Small intestine (tissue), 7 donors: ENCODE data around the gene SHROOM3. TPM values are rescaled to one million over a fixed set of nuclear protein-coding genes. Genes with fewer than 3 reads are reported as not detected.

ENCODE experiments used
- DNase-seq, 2 donors: peaks; one replicate each; pipeline versions ENCODE4 v3.0.0 to v3.0.0-alpha.2; 2013
- FAIRE-seq: peaks from 2 replicates; lab custom pipeline; 2012; peaks lifted over from hg19 to GRCh38; lab: Jason Lieb, UNC
- H3K27ac ChIP-seq, 3 donors: one replicate each; pipeline ENCODE4 v1.5.1; 2013; ENCODE audit warnings: low read length in 2 of 3, mild to moderate bottlenecking in 2 of 3, control low read depth in 1 of 3, inconsistent platforms in 1 of 3, low read depth in 1 of 3, moderate library complexity in 1 of 3
- H3K27me3 ChIP-seq, 3 donors: one replicate each; pipeline ENCODE4 v1.6.1; 2013; ENCODE audit warnings: low read length in 3 of 3, inconsistent platforms in 1 of 3; ENCODE audit not compliant: control insufficient read depth in 3 of 3, insufficient read depth in 3 of 3
- H3K36me3 ChIP-seq, 3 donors: one replicate each; pipeline ENCODE4 v1.6.1; 2013; ENCODE audit warnings: low read length in 3 of 3, inconsistent platforms in 1 of 3, low read depth in 1 of 3, mild to moderate bottlenecking in 1 of 3, moderate library complexity in 1 of 3; ENCODE audit not compliant: control insufficient read depth in 3 of 3, insufficient read depth in 2 of 3
- H3K4me1 ChIP-seq, 3 donors: one replicate each; pipeline ENCODE4 v1.6.1; 2013; ENCODE audit warnings: low read length in 2 of 3, inconsistent platforms in 1 of 3, low read depth in 1 of 3, mild to moderate bottlenecking in 1 of 3, moderate library complexity in 1 of 3; ENCODE audit not compliant: control insufficient read depth in 3 of 3, insufficient read depth in 2 of 3
- H3K4me3 ChIP-seq, 3 donors: one replicate each; pipeline ENCODE4 v1.5.1; 2013; ENCODE audit warnings: low read length in 3 of 3, control low read depth in 1 of 3, inconsistent platforms in 1 of 3, low read depth in 1 of 3, mild to moderate bottlenecking in 1 of 3, moderate library complexity in 1 of 3
- H3K9me3 ChIP-seq, 2 donors: one replicate each; pipeline ENCODE4 v1.6.1; 2013; ENCODE audit warnings: low read depth in 1 of 2, low read length in 1 of 2; ENCODE audit not compliant: control insufficient read depth in 2 of 2, insufficient read depth in 1 of 2
- WGBS, 3 donors: extraction: QIAGEN DNeasy Blood & Tissue Kit; methylation state at CpG; one replicate each; pipeline ENCODE4 v1.1.7; 2013; 5-methylcytosine and 5-hydroxymethylcytosine counted together
- polyA plus RNA-seq, 4 donors: library from polyadenylated mRNA; stranded (reverse) in 3 of 4; unstranded in 1 of 4; fragments of 200-250 nt in 3 of 4; fragments of 120-200 nt in 1 of 4; gene quantifications; one replicate each; pipeline versions ENCODE4 v1.2.1 to v1.2.3, GENCODE V29; 2013
- donor health status: healthy with polysubstance abuse.
- donor health status: control.
- donor health status: control.
- donor health status: Bipolar disorder and iron deficiency.
- donor health status: healthy.

The SHROOM3 gene
- polyA plus RNA-seq, 4 donors: 21.6 to 52.5 (median 27.8) TPM

DNA sequence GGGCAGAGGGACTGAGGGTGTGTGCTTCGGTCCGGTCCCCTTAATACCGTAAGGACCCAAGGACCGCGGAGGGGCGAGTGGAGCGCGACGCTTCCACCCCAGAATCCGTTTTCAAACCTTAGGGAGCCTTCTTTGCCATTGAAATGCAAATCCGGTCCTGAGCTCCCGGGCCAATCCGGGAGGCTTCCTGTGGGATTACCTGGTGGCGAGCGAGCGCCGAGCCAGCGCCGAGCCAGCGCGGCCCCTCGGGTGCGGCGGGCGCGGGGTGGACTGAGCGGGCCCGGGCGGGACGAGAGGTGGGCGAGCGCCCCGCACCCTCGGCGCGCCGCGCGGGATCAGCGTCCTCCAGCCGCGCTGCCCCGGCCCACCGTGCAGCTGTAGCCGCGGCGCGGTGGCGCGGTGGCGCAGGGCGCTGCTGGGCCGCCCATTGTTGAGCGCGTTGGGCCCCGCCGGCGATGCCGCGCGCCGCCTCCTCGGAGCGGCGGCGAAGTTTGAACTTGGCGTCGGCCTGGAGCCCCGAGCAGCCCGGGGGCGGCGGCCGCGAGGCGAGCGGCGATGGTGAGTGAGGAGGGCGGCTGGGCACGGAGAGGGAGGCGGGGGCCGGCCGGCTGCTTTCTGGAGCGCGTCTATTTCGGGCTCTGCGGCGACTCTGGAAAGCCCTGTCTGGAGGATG, 254.3 kb downstream of the SHROOM3 start:
- DNase-seq (peak; percentile 59 to 83), FAIRE-seq (no peak)
- Histone ChIP-seq H3K4me3 (peak overlapping the region; percentile 61 to 65 (median 62)), H3K36me3 (no peaks in the 10 kb centered on the region), H3K4me1 (peaks cover 0 to 39% (median 0%) of the 10 kb centered on the region in 3 donors), H3K9me3 (no peaks in the 10 kb centered on the region), H3K27ac (peak overlapping the region; percentile 86 to 94 (median 93)), H3K27me3 (no peaks in the 10 kb centered on the region)
- 1 to 3% (median 1%) methylated on average over 53 to 87 of the region's 87 CpGs for WGBS, 3 donors

- Histone ChIP-seq H3K27ac (peak overlapping the region; percentile 84 to 94 (median 93)), H3K9me3 (no peaks in the 10 kb centered on the region), H3K4me3 (peak overlapping the region; percentile 61 to 65 (median 62)), H3K36me3 (no peaks in the 10 kb centered on the region), H3K27me3 (no peaks in the 10 kb centered on the region), H3K4me1 (peaks cover 0 to 40% (median 0%) of the 10 kb centered on the region in 3 donors)
- FAIRE-seq: no peak
- whole genome bisulfite sequencing, 3 donors: 2 to 13% (median 8%) methylated on average over 12 of the region's 12 CpGs
- peak; percentile 72 to 77 for DNase-seq
Measured at GRCh38 chr4:76690011-76690905, 255.2 kb downstream of the SHROOM3 start.

- Histone ChIP-seq H3K27ac (peak overlapping the region; percentile 44 to 84 (median 82)), H3K4me3 (no peak overlapping the region), H3K27me3 (no peaks in the 10 kb centered on the region), H3K9me3 (no peaks in the 10 kb centered on the region), H3K36me3 (peaks cover 0 to 2% (median 0%) of the 10 kb centered on the region in 3 donors), H3K4me1 (peaks cover 0 to 44% (median 0%) of the 10 kb centered on the region in 3 donors)
- WGBS, 3 donors: 0 to 38% (median 18%) methylated on average over 1 of the region's 1 CpG
- peak; percentile 54 to 57 for DNase-seq
- no peak for FAIRE-seq
Measured at GRCh38 chr4:76690906-76691275, 255.9 kb downstream of the SHROOM3 start.

- 16 to 49% (median 36%) methylated on average over 5 of the region's 5 CpGs for WGBS, 3 donors
Measured at GRCh38 chr4:76691807-76692582, 257.0 kb downstream of the SHROOM3 start.

GRCh38 chr4:76692761-76693160, 257.7 kb downstream of the SHROOM3 start:
- no peaks in the 10 kb centered on the region for H3K27me3 ChIP-seq
- FAIRE-seq: no peak

More at GRCh38 chr4:76691807-76692582, 257.0 kb downstream of the SHROOM3 start:
- H3K36me3 ChIP-seq: peaks cover 0 to 8% (median 0%) of the 10 kb centered on the region in 3 donors
- DNase-seq (peak; percentile 63 to 92), FAIRE-seq (no peak)
- H3K27me3 ChIP-seq: no peaks in the 10 kb centered on the region
- H3K9me3 ChIP-seq: no peaks in the 10 kb centered on the region
- H3K4me3 ChIP-seq: peak overlapping the region in 2 of 3 donors; percentile 2 to 14
- peak overlapping the region; percentile 74 to 92 (median 84) for H3K27ac ChIP-seq
- H3K4me1 ChIP-seq: peaks cover 4 to 44% (median 6%) of the 10 kb centered on the region in 3 donors

DNA sequence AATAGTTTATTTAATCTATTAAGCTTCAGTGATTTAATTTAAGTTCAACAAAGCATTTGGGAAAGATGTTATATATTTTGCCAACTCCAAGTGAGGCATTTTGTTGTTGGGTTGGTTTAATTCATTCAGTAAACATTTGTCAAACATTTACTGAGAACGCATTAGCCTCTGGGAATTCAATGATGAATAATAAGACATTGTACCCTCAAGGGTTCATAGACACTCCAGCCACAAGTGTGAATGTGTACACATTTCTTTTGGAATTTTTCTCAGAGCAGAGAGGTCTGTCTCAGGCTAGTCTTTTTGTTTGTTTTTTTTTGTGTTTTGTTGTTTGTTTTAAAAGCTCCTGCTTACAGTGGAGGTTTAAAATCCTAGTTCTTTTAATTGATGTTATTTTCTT, 259.0 kb downstream of the SHROOM3 start:
- peaks cover 0 to 12% (median 0%) of the 10 kb centered on the region in 3 donors for H3K36me3 ChIP-seq
- 72 to 80% (median 76%) methylated on average over 1 of the region's 1 CpG for WGBS, 3 donors
- FAIRE-seq: no peak
- no peak overlapping the region for H3K4me3 ChIP-seq
- no peak for DNase-seq
- no peaks in the 10 kb centered on the region for H3K9me3 ChIP-seq
- no peak overlapping the region for H3K27ac ChIP-seq
- H3K27me3 ChIP-seq: no peaks in the 10 kb centered on the region
- peaks cover 4 to 40% (median 6%) of the 10 kb centered on the region in 3 donors for H3K4me1 ChIP-seq

More at GRCh38 chr4:76692761-76693160, 257.7 kb downstream of the SHROOM3 start:
- Histone ChIP-seq H3K9me3 (no peaks in the 10 kb centered on the region), H3K4me3 (no peak overlapping the region), H3K36me3 (peaks cover 0 to 8% (median 0%) of the 10 kb centered on the region in 3 donors), H3K27ac (peak overlapping the region in 1 of 3 donors; percentile 84), H3K4me1 (peaks cover 4 to 39% (median 6%) of the 10 kb centered on the region in 3 donors)
- 76 to 86% (median 76%) methylated on average over 2 of the region's 2 CpGs for WGBS, 3 donors
- no peak for DNase-seq

- peaks cover 0 to 15% (median 0%) of the 10 kb centered on the region in 3 donors for H3K36me3 ChIP-seq
- peak overlapping the region in 1 of 3 donors; percentile 12 for H3K27ac ChIP-seq
- no peaks in the 10 kb centered on the region for H3K27me3 ChIP-seq
- DNase-seq (no peak), FAIRE-seq (no peak)
- WGBS, 3 donors: 56 to 68% (median 65%) methylated on average over 7 of the region's 7 CpGs
- H3K4me1 ChIP-seq: peaks cover 6 to 42% (median 7%) of the 10 kb centered on the region in 3 donors
- H3K4me3 ChIP-seq: no peak overlapping the region
- H3K9me3 ChIP-seq: no peaks in the 10 kb centered on the region
Measured at GRCh38 chr4:76696109-76696508, 261.1 kb downstream of the SHROOM3 start.
